Epithelial cell of proximal tubule (primary cell): ENCODE results near the gene GPRIN3. TPM values are rescaled to one million over a fixed set of nuclear protein-coding genes. Genes with fewer than 3 reads are reported as not detected.

ENCODE experiments used
- DNase-seq: peaks from one replicate; pipeline ENCODE4 v3.0.0-alpha.2; 2011; ENCODE audit warnings: low read depth
- H3K4me3 ChIP-seq: 2 replicates; pipeline ENCODE4 v1.5.1; 2011; ENCODE audit warnings: low read depth, mild to moderate bottlenecking, low read length
- total RNA-seq: library from RNA; depleted of rRNA; stranded (reverse); fragments of >200 nt; gene quantifications from 2 replicates; pipeline ENCODE4 v1.2.3, GENCODE V29; 2015
- TF ChIP-seq, protein P1 (sequence below): conservative IDR thresholded peaks from 2 replicates; pipeline ENCODE4 v1.5.1; 2012; ENCODE audit warnings: low read depth, mild to moderate bottlenecking, low read length

The GPRIN3 gene
- total RNA-seq, 1 donor from 2014 or later: 2.0 TPM

DNA sequence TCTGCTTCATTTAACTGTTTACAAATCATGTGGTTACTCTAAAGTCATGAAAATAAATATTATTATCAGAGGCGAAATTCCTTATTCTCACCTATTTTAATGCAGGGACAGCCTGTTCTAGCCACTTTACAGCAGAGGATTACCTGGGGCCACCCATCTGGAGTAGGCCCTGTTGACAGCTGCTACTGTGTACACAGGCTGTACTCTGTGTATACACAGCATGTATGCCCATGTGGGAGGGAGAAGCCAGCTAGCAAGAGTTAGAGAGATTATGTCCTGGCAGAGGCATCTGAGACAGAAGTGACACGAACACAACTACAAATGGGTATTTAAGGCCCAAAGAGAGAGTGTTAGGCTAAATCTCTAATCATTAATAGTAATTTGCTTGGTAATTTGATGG lies 62.1 kb downstream of the GPRIN3 start:
- TF ChIP-seq, protein P1, sequence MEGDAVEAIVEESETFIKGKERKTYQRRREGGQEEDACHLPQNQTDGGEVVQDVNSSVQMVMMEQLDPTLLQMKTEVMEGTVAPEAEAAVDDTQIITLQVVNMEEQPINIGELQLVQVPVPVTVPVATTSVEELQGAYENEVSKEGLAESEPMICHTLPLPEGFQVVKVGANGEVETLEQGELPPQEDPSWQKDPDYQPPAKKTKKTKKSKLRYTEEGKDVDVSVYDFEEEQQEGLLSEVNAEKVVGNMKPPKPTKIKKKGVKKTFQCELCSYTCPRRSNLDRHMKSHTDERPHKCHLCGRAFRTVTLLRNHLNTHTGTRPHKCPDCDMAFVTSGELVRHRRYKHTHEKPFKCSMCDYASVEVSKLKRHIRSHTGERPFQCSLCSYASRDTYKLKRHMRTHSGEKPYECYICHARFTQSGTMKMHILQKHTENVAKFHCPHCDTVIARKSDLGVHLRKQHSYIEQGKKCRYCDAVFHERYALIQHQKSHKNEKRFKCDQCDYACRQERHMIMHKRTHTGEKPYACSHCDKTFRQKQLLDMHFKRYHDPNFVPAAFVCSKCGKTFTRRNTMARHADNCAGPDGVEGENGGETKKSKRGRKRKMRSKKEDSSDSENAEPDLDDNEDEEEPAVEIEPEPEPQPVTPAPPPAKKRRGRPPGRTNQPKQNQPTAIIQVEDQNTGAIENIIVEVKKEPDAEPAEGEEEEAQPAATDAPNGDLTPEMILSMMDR: no peak
- no peak for DNase-seq
- no peak overlapping the region for H3K4me3 ChIP-seq

- H3K4me3 ChIP-seq: no peak overlapping the region
- TF ChIP-seq, protein P1: no peak
- DNase-seq: no peak
These were observed 63.8 kb downstream of the GPRIN3 start for GRCh38 chr4:89243733-89244252.

DNA sequence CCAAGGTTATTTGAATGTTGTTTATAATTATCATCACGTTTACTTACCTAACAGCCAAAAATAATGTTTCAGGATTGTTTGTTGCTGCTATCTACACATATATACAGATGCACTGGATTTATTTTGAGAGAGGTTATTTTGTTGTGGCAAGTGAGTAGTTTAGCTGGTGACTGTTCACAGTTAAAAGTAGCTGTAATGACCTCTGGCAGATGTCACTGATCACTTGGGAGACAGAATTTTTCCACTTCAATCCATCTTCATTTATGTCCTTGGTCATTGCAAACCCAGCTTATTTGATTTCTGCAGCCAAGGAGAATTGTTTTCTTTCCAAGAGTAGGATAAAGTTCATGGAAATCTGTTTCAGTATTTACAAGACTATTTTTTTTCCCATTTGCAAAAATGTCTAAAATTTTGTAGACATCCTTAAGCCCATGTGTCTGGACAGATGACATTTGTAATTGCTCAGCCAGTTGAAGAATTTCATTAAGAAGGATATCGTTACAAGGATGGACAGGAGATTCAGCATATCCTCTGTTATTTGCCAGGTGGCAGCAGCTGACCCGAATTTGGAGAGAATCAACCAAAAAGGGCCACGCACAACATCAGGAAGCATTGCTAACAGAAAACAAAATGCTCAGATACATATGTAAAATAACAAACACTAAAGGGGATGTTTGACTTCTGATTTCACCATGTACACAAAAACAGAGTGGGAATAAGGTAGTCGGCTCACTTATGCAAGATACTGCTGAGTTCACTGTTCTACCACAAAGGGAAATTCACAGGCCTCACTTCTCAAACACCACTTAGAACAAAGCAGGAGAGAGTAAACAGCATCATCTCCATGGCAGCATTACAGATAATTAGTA lies 64.5 kb downstream of the GPRIN3 start:
- TF ChIP-seq, protein P1: no peak
- DNase-seq: no peak
- no peak overlapping the region for H3K4me3 ChIP-seq

DNA sequence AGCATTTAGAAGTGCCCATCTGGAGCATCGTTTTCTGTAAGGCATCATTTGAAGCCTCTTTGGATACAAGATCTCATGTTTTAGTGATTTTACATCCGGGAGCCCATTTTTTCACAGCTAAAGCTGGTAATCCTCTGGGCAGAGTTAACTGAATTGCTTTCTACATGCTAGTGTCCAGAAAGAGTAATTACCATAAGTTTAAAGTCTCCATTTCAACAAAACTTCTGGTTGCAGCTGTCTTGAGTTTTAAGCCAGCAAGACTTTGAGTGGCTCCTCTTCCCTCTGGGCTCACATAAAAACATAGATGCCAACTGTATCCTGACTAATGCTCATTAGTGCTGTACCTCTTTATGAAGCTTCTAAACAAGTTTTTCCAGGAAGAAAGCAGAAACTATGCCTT lies 65.4 kb downstream of the GPRIN3 start:
- TF ChIP-seq, protein P1: no peak
- no peak overlapping the region for H3K4me3 ChIP-seq
- DNase-seq: no peak

- no peak overlapping the region for H3K4me3 ChIP-seq
- TF ChIP-seq, protein P1: no peak
- no peak for DNase-seq
These were observed 77.3 kb downstream of the GPRIN3 start for GRCh38 chr4:89230271-89230670.

GRCh38 chr4:89226665-89227574 lies 80.7 kb downstream of the GPRIN3 start:
- H3K4me3 ChIP-seq: no peak overlapping the region
- DNase-seq: peak; percentile 60
- TF ChIP-seq, protein P1: peak; percentile 88
